Activated CD8-positive, alpha-beta memory T cell treated with anti-CD3 and anti-CD28 coated beads for 4 hours (primary cell): Measurements from ENCODE around the gene MTG2.

Experiments
- DNase-seq, 2 donors: peaks; one replicate each; pipeline ENCODE4 v3.0.0-alpha.2; 2020; ENCODE audit warnings: low read depth in 2 of 2

The MTG2 gene

GRCh38 chr20:62182469-62183425 lies at the start of gene MTG2:
Gene MTG2, plus strand, starts transcription at chr20:62183028. Its CDS starts 10,393 bp downstream, at chr20:62193421.
- peak; percentile 89 to 93 for DNase-seq

- no peak for DNase-seq
Observed at GRCh38 chr20:62133051-62133845, 49.6 kb upstream of the MTG2 start.

GRCh38 chr20:62133864-62134263 lies 49.0 kb upstream of the MTG2 start:
- DNase-seq: no peak

- DNase-seq: no peak
Observed at GRCh38 chr20:62134735-62135231, 48.0 kb upstream of the MTG2 start.

- DNase-seq: no peak
Observed at GRCh38 chr20:62135573-62136266, 47.1 kb upstream of the MTG2 start.

- DNase-seq: peak; percentile 42 to 48
Observed at GRCh38 chr20:62136283-62137091, 46.3 kb upstream of the MTG2 start.

GRCh38 chr20:62137092-62137384 lies 45.8 kb upstream of the MTG2 start:
- DNase-seq: no peak

GRCh38 chr20:62137478-62138203 lies 45.2 kb upstream of the MTG2 start:
- no peak for DNase-seq

- DNase-seq: no peak
Observed at GRCh38 chr20:62138204-62138543, 44.7 kb upstream of the MTG2 start.

- DNase-seq: no peak
Observed at GRCh38 chr20:62138912-62139311, 43.9 kb upstream of the MTG2 start.

GRCh38 chr20:62139636-62140035 lies 43.2 kb upstream of the MTG2 start:
- DNase-seq: no peak

- no peak for DNase-seq
Observed at GRCh38 chr20:62141043-62141396, 41.8 kb upstream of the MTG2 start.

- DNase-seq: no peak
Observed at GRCh38 chr20:62141397-62142251, 41.2 kb upstream of the MTG2 start.

GRCh38 chr20:62142252-62143080 lies 40.4 kb upstream of the MTG2 start:
- no peak for DNase-seq

GRCh38 chr20:62143081-62143956 lies 39.5 kb upstream of the MTG2 start, which contains the start of the genes PSMA7 and SS18L1:
Gene PSMA7, minus strand, starts transcription at chr20:62143394. Its CDS starts 91 bp downstream, at chr20:62143303.
Gene SS18L1, plus strand, starts transcription at chr20:62143769. Its CDS starts 52 bp downstream, at chr20:62143821.
- DNase-seq: peak; percentile 72 to 73

GRCh38 chr20:62143957-62144825 lies 38.6 kb upstream of the MTG2 start:
- DNase-seq: peak in 1 of 2 donors; percentile 32

- DNase-seq: no peak
Observed at GRCh38 chr20:62145688-62146018, 37.2 kb upstream of the MTG2 start.
